ENCODE results near the gene ABHD8. TPM values are rescaled to one million over a fixed set of nuclear protein-coding genes. Genes with fewer than 3 reads are reported as not detected.

Gene ABHD8
- total RNA-seq, 1 donor from 2014 or later, result 8.9 TPM

- no peak for DNase-seq (ENCODE audit: low spot score)
Observed at GRCh38 chr19:17324357-17325114, 21.3 kb upstream of the ABHD8 start.

GRCh38 chr19:17323964-17324332 lies 20.7 kb upstream of the ABHD8 start:
- Mint-ChIP-seq H3K27ac (ENCODE audit: unreplicated experiment) (no peak overlapping the region), H3K4me1 (ENCODE audit: unreplicated experiment) (no peaks in the 10 kb centered on the region), H3K9me3 (ENCODE audit: unreplicated experiment) (no peaks in the 10 kb centered on the region), H3K4me3 (ENCODE audit: unreplicated experiment) (no peak overlapping the region), H3K36me3 (ENCODE audit: low read depth, unreplicated experiment) (peaks cover 15% of the 10 kb centered on the region), H3K27me3 (ENCODE audit: unreplicated experiment) (peaks cover 12% of the 10 kb centered on the region)
- TF ChIP-seq, protein P1, sequence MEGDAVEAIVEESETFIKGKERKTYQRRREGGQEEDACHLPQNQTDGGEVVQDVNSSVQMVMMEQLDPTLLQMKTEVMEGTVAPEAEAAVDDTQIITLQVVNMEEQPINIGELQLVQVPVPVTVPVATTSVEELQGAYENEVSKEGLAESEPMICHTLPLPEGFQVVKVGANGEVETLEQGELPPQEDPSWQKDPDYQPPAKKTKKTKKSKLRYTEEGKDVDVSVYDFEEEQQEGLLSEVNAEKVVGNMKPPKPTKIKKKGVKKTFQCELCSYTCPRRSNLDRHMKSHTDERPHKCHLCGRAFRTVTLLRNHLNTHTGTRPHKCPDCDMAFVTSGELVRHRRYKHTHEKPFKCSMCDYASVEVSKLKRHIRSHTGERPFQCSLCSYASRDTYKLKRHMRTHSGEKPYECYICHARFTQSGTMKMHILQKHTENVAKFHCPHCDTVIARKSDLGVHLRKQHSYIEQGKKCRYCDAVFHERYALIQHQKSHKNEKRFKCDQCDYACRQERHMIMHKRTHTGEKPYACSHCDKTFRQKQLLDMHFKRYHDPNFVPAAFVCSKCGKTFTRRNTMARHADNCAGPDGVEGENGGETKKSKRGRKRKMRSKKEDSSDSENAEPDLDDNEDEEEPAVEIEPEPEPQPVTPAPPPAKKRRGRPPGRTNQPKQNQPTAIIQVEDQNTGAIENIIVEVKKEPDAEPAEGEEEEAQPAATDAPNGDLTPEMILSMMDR (IDR thresholded peaks at IDR 0.05; ENCODE audit: unreplicated experiment), result no peak
- no peak for DNase-seq (ENCODE audit: low spot score)

More at GRCh38 chr19:17324357-17325114, 21.3 kb upstream of the ABHD8 start:
- Mint-ChIP-seq H3K36me3 (ENCODE audit: low read depth, unreplicated experiment) (peaks cover 15% of the 10 kb centered on the region), H3K9me3 (ENCODE audit: unreplicated experiment) (no peaks in the 10 kb centered on the region), H3K27ac (ENCODE audit: unreplicated experiment) (no peak overlapping the region), H3K27me3 (ENCODE audit: unreplicated experiment) (peaks cover 12% of the 10 kb centered on the region), H3K4me1 (ENCODE audit: unreplicated experiment) (no peaks in the 10 kb centered on the region), H3K4me3 (ENCODE audit: unreplicated experiment) (no peak overlapping the region)
- TF ChIP-seq, protein P1 (IDR thresholded peaks at IDR 0.05; ENCODE audit: unreplicated experiment), result no peak

DNA sequence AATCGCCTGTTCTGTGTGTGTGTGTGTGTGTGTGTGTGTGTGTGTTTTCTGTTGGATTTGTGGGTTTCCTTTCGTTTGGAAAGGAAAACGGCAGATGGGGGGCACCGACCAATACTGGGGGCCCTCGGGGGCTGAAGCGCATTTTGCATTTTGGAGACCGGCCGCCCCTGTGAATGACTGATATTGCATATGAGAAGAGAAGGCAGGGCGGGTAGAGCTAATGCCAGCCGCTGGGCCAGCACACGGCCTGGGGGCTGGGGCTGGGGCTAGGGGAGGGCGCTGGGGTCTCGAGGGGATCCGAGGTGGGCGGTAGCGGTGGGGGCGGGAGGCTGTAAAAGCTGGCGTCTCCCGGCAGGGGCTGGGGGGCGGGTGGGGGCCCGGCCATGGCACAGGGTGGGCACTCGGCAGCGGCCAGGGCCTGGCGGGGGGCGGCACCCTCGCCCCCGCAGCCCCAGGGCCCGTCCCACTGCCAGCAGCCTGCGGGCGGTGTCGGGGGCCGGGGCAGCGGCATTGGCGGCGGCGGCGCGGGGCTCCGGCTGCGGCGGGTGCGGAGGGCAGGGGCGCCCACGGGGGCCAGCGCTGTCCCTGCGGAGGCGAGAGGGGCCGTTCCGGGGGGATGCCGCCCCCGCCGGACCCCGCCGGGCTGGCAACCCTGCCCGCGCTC lies 20.2 kb upstream of the ABHD8 start:
- TF ChIP-seq, protein P1 (IDR thresholded peaks at IDR 0.05; ENCODE audit: unreplicated experiment), result no peak
- Mint-ChIP-seq H3K4me1 (ENCODE audit: unreplicated experiment) (no peaks in the 10 kb centered on the region), H3K9me3 (ENCODE audit: unreplicated experiment) (no peaks in the 10 kb centered on the region), H3K27ac (ENCODE audit: unreplicated experiment) (no peak overlapping the region), H3K4me3 (ENCODE audit: unreplicated experiment) (peak overlapping the region; percentile 67), H3K36me3 (ENCODE audit: low read depth, unreplicated experiment) (peaks cover 15% of the 10 kb centered on the region), H3K27me3 (ENCODE audit: unreplicated experiment) (peaks cover 12% of the 10 kb centered on the region)
- DNase-seq (ENCODE audit: low spot score), result no peak

- Mint-ChIP-seq H3K27me3 (ENCODE audit: unreplicated experiment) (peaks cover 12% of the 10 kb centered on the region), H3K9me3 (ENCODE audit: unreplicated experiment) (no peaks in the 10 kb centered on the region), H3K27ac (ENCODE audit: unreplicated experiment) (peak overlapping the region; percentile 13), H3K36me3 (ENCODE audit: low read depth, unreplicated experiment) (peaks cover 15% of the 10 kb centered on the region), H3K4me1 (ENCODE audit: unreplicated experiment) (no peaks in the 10 kb centered on the region), H3K4me3 (ENCODE audit: unreplicated experiment) (peak overlapping the region; percentile 23)
- no peak for DNase-seq (ENCODE audit: low spot score)
- TF ChIP-seq, protein P1 (IDR thresholded peaks at IDR 0.05; ENCODE audit: unreplicated experiment), result no peak
Observed at GRCh38 chr19:17322854-17323253, 19.6 kb upstream of the ABHD8 start.
